ENCODE data around the gene LSR.

The LSR gene

DNA sequence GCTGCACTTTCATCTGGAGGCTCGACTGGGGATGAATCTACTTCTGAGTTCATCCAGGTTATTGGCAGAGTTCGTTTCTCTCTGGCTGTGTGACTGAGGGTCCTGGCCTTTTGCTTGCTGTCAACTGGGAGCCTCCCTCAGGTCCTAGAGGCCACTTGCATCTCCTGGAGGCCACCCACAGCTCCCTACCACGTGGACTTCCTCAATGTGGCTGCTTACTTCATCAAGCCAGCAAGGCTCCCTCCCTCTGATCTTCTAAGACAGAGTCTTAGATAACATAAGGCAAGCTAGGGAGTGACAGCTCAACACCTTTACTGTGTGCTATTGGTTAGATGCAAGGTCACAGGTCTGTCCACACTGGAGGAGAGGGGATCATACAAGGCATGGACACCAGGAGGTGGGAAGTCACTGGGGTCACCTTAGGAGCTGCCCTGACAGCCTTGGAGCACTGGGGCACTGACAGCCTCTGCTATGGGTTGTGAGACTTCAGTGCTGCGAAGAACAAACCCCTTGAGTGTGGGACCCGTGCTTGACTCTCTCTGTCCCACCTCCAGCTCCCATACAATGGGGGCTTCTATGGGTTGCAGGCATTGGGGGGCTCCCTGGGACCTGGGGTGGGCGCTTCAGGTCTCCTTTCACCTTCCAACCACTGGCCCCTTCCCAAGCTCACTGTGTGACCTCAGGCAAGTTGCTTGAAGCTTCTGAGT lies 25.6 kb upstream of the LSR start:
- Histone ChIP-seq H3K27me3 (no peaks in the 10 kb centered on the region), H3K36me3 (no peaks in the 10 kb centered on the region), H3K4me1 (no peaks in the 10 kb centered on the region), H3K4me3 (ENCODE audit: low read depth, low read length) (no peak overlapping the region), H3K9me3 (no peaks in the 10 kb centered on the region)
- TF ChIP-seq, protein P1, sequence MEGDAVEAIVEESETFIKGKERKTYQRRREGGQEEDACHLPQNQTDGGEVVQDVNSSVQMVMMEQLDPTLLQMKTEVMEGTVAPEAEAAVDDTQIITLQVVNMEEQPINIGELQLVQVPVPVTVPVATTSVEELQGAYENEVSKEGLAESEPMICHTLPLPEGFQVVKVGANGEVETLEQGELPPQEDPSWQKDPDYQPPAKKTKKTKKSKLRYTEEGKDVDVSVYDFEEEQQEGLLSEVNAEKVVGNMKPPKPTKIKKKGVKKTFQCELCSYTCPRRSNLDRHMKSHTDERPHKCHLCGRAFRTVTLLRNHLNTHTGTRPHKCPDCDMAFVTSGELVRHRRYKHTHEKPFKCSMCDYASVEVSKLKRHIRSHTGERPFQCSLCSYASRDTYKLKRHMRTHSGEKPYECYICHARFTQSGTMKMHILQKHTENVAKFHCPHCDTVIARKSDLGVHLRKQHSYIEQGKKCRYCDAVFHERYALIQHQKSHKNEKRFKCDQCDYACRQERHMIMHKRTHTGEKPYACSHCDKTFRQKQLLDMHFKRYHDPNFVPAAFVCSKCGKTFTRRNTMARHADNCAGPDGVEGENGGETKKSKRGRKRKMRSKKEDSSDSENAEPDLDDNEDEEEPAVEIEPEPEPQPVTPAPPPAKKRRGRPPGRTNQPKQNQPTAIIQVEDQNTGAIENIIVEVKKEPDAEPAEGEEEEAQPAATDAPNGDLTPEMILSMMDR (IDR thresholded peaks at IDR 0.05; ENCODE audit: low read depth, low read length): no peak
- no peak for DNase-seq

DNA sequence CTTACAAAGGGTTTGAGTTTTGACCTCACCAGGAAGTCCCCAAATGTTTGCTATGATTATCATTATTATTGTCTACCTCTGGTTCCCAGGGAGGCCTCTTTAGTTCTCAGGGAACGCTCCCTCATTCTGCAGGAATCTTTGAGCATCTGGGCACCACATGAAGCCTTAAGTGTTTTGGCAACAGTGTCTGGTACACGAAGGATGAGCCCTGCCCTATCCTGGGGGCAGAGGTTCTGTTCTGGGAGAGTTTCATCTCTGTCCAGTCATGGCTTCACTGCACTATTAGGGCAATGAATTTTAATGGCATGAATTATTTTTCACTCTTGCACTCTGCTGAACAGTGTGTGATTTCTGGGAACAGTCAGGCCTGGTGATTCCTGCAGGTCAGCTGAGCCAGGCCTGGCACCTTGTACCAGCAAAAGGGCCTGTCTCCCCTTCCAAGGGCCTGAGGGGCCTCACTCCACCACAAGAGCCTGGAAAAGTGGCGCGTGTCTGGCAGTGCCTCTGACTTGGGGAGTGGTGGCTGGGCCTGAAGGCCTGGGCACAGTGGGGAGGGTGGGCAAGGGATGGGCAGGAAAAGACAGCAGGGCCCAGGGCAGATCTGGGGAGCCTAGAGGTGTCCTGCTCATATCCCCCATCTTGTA lies 24.8 kb upstream of the LSR start:
- no peaks in the 10 kb centered on the region for H3K27me3 ChIP-seq
- no peaks in the 10 kb centered on the region for H3K4me1 ChIP-seq
- no peaks in the 10 kb centered on the region for H3K36me3 ChIP-seq
- no peaks in the 10 kb centered on the region for H3K9me3 ChIP-seq
- TF ChIP-seq, protein P1 (IDR thresholded peaks at IDR 0.05; ENCODE audit: low read depth, low read length): no peak
- H3K4me3 ChIP-seq (ENCODE audit: low read depth, low read length): no peak overlapping the region
- DNase-seq: no peak

DNA sequence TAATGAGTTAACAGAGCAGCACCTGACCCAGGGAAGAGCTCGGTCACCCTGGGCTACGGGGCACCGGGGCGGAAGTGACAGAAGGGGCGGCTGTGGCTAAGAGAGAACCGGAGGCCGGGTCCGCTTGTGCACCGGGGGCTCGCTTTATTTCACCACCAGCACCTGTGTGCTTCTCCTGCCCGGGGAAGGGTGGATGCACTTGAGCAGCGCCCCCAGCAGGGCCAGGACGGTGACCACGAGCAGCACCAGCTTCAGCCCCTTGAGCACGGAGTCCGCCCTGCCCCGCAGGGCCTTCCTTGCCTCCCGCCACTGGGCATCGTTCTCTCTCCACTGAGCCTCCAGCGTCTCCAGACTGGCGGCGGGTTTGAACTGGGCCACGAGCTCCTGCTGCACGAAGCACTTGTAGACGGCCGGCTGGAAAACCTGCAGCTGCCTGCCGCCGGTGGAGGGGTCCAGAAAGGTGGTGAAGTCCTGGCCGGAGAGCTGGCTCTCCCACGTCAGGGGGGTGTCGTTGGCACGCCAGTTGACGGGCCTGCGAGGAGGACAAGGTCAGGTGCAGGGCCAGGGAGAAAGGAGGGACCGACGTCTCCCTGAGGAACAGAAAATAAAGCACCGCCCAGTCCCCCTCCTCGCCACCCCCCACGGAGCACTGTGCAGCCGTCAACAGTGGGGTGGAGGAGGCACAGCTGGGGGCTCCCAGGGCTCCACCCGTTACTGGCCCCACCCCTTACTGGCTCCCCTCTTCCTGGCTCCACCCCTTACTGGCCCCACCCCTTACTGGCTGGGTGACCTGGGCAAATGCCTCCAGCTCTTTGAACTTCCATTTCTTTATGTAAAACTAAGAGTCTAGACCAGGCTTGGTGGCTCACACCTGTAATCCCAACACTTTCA lies 23.9 kb upstream of the LSR start:
- no peak for DNase-seq
- no peaks in the 10 kb centered on the region for H3K9me3 ChIP-seq
- H3K4me1 ChIP-seq: no peaks in the 10 kb centered on the region
- H3K27me3 ChIP-seq: no peaks in the 10 kb centered on the region
- no peak overlapping the region for H3K4me3 ChIP-seq (ENCODE audit: low read depth, low read length)
- TF ChIP-seq, protein P1 (IDR thresholded peaks at IDR 0.05; ENCODE audit: low read depth, low read length): no peak
- no peaks in the 10 kb centered on the region for H3K36me3 ChIP-seq

DNA sequence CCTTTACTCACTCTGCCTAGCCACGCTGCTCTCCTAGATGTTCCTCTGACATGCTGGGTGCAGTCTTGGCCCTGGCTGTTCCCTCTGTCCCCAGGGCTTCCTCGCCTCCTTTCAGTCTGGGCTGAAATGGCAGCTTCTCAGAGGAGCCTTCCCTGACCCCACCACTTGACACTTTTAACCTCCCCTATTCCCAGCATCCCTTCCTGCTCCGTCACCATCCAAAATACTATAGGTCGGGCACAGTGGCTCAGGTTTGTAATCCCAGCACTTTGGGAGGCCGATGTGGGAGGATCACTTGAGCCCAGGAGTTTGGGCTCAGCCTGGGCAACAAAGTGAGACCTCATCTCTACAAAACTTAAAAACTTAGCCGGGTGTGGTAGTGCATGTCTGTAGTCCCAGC lies 22.9 kb upstream of the LSR start:
- Histone ChIP-seq H3K27me3 (no peaks in the 10 kb centered on the region), H3K4me3 (ENCODE audit: low read depth, low read length) (no peak overlapping the region), H3K4me1 (no peaks in the 10 kb centered on the region), H3K9me3 (no peaks in the 10 kb centered on the region), H3K36me3 (no peaks in the 10 kb centered on the region)
- no peak for DNase-seq
- TF ChIP-seq, protein P1 (IDR thresholded peaks at IDR 0.05; ENCODE audit: low read depth, low read length): no peak

DNA sequence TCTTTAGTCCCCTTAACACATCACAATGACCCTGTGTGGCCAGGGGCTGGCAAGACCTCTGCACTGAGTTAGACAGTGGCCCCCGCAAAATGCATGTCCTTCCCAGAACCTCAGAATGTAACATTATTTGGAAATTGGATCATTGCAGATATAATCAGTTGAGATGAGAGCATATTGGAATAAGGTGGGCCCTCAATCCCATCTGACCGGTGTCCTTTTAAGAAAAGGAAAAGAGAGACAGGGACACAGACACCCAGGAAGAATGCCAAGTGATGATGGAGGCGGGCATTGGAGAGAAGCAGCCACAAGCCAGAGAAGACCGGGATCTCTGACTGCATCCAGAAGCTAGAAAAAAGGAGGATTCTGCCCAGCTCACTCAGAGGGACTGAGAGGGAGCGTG lies 22.1 kb upstream of the LSR start:
- DNase-seq: no peak
- no peaks in the 10 kb centered on the region for H3K36me3 ChIP-seq
- TF ChIP-seq, protein P1 (IDR thresholded peaks at IDR 0.05; ENCODE audit: low read depth, low read length): no peak
- no peaks in the 10 kb centered on the region for H3K4me1 ChIP-seq
- no peaks in the 10 kb centered on the region for H3K27me3 ChIP-seq
- no peak overlapping the region for H3K4me3 ChIP-seq (ENCODE audit: low read depth, low read length)
- no peaks in the 10 kb centered on the region for H3K9me3 ChIP-seq

Measured in BE2C (cell line).